Activated naive CD4-positive, alpha-beta T cell treated with anti-CD3 and anti-CD28 coated beads for 36 hours (primary cell): ENCODE data around the gene ASXL3. TPM values are rescaled to one million over a fixed set of nuclear protein-coding genes. Genes with fewer than 3 reads are reported as not detected.
A peak's percentile ranks its signal among the peaks of the same experiment; 100 is the strongest.

Source experiments
- CTCF ChIA-PET: fragments of 350-600 bp; sonication (Branson Sonifier 250); formaldehyde crosslinking; loops from one replicate; lab custom pipeline; 2021; ENCODE audit warnings: antibody characterized with exemption; lab: Charles Lee
- DNase-seq: peaks from one replicate; pipeline ENCODE4 v3.0.0-alpha.2; 2020
- H3K27ac Mint-ChIP-seq: one replicate; pipeline ENCODE4 v1.8.0; 2021; ENCODE audit warnings: mild to moderate bottlenecking, mixed read lengths
- H3K27me3 Mint-ChIP-seq: one replicate; pipeline ENCODE4 v1.8.0; 2021; ENCODE audit warnings: low read depth, mixed read lengths
- H3K36me3 Mint-ChIP-seq: one replicate; pipeline ENCODE4 v1.8.0; 2021; ENCODE audit warnings: low read depth, mixed read lengths
- H3K4me1 Mint-ChIP-seq: one replicate; pipeline ENCODE4 v1.8.0; 2021; ENCODE audit warnings: low read depth, mixed read lengths
- H3K4me3 Mint-ChIP-seq: one replicate; pipeline ENCODE4 v1.8.0; 2021; ENCODE audit warnings: mild to moderate bottlenecking, moderate library complexity, mixed read lengths
- H3K9me3 Mint-ChIP-seq: one replicate; pipeline ENCODE4 v1.8.0; 2021; ENCODE audit warnings: mixed read lengths
- intact Hi-C: fragments of 100-400 bp; cut with micrococcal nuclease; formaldehyde crosslinking; loops from one replicate; pipeline ENCODE4 v1.15.1; 2023
- total RNA-seq, 2 experiments: library from RNA; stranded (reverse); gene quantifications; one replicate each; pipeline ENCODE4 v1.2.3, GENCODE V29; 2021

The ASXL3 gene
- total RNA-seq, 2 experiments from 2014 or later = not detected

GRCh38 chr18:33571998-33572787 lies 5.8 kb upstream of the ASXL3 start:
- no peak for DNase-seq
- CTCF ChIA-PET = no interaction called here
- intact Hi-C loops = no loop called here
- no peaks in the 10 kb centered on the region for H3K4me1 Mint-ChIP-seq
- H3K36me3 Mint-ChIP-seq = no peaks in the 10 kb centered on the region
- peaks cover 10% of the 10 kb centered on the region for H3K27me3 Mint-ChIP-seq
- no peak overlapping the region for H3K27ac Mint-ChIP-seq
- H3K4me3 Mint-ChIP-seq = no peak overlapping the region
- peaks cover 2% of the 10 kb centered on the region for H3K9me3 Mint-ChIP-seq

GRCh38 chr18:33573193-33573592 lies 4.8 kb upstream of the ASXL3 start:
- Mint-ChIP-seq H3K4me1 (peaks cover 4% of the 10 kb centered on the region), H3K4me3 (no peak overlapping the region), H3K9me3 (peaks cover 1% of the 10 kb centered on the region), H3K27me3 (peaks cover 15% of the 10 kb centered on the region), H3K27ac (no peak overlapping the region), H3K36me3 (no peaks in the 10 kb centered on the region)
- DNase-seq = no peak
- CTCF ChIA-PET = interaction anchor here (0.8 kb wide), 1 partner anchor 130 kb away, joined by 3 read pairs; no protein-coding TSS in a partner anchor
- intact Hi-C loops = no loop called here

GRCh38 chr18:33575451-33575850 lies 2.6 kb upstream of the ASXL3 start:
- Mint-ChIP-seq H3K36me3 (no peaks in the 10 kb centered on the region), H3K27me3 (peaks cover 15% of the 10 kb centered on the region), H3K4me3 (no peak overlapping the region), H3K9me3 (peaks cover 1% of the 10 kb centered on the region), H3K4me1 (peaks cover 4% of the 10 kb centered on the region), H3K27ac (no peak overlapping the region)
- DNase-seq = no peak
- intact Hi-C loops = no loop called here
- CTCF ChIA-PET = no interaction called here

- H3K27ac Mint-ChIP-seq = no peak overlapping the region
- no peaks in the 10 kb centered on the region for H3K36me3 Mint-ChIP-seq
- peaks cover 18% of the 10 kb centered on the region for H3K27me3 Mint-ChIP-seq
- intact Hi-C loops = no loop called here
- no peak for DNase-seq
- no peak overlapping the region for H3K4me3 Mint-ChIP-seq
- CTCF ChIA-PET = no interaction called here
- H3K4me1 Mint-ChIP-seq = peaks cover 4% of the 10 kb centered on the region
- H3K9me3 Mint-ChIP-seq = peaks cover 1% of the 10 kb centered on the region
Measured at GRCh38 chr18:33576999-33577646, 896 bp upstream of the ASXL3 start.

- Mint-ChIP-seq H3K4me1 (peaks cover 4% of the 10 kb centered on the region), H3K27me3 (peaks cover 18% of the 10 kb centered on the region), H3K27ac (no peak overlapping the region), H3K36me3 (no peaks in the 10 kb centered on the region), H3K9me3 (no peaks in the 10 kb centered on the region), H3K4me3 (peak overlapping the region; percentile 39)
- CTCF ChIA-PET = no interaction called here
- intact Hi-C loops = no loop called here
- DNase-seq = no peak
Measured at GRCh38 chr18:33578518-33579348, 714 bp downstream of the ASXL3 start.

GRCh38 chr18:33579349-33580215 lies 1.6 kb downstream of the ASXL3 start:
- intact Hi-C loops = no loop called here
- no peak for DNase-seq
- Mint-ChIP-seq H3K36me3 (no peaks in the 10 kb centered on the region), H3K27ac (no peak overlapping the region), H3K4me3 (no peak overlapping the region), H3K4me1 (peaks cover 4% of the 10 kb centered on the region), H3K9me3 (peaks cover 2% of the 10 kb centered on the region), H3K27me3 (peaks cover 18% of the 10 kb centered on the region)
- CTCF ChIA-PET = no interaction called here

- H3K9me3 Mint-ChIP-seq = peaks cover 2% of the 10 kb centered on the region
- CTCF ChIA-PET = no interaction called here
- intact Hi-C loops = no loop called here
Measured at GRCh38 chr18:33580546-33580945, 2.5 kb downstream of the ASXL3 start.

GRCh38 chr18:33581856-33582255 lies 3.8 kb downstream of the ASXL3 start:
- Mint-ChIP-seq H3K36me3 (no peaks in the 10 kb centered on the region), H3K4me1 (peaks cover 4% of the 10 kb centered on the region), H3K4me3 (no peak overlapping the region), H3K27me3 (peaks cover 8% of the 10 kb centered on the region), H3K9me3 (peaks cover 3% of the 10 kb centered on the region), H3K27ac (no peak overlapping the region)
- no peak for DNase-seq
- intact Hi-C loops = no loop called here
- CTCF ChIA-PET = no interaction called here

More at GRCh38 chr18:33580546-33580945, 2.5 kb downstream of the ASXL3 start:
- Mint-ChIP-seq H3K27me3 (peaks cover 11% of the 10 kb centered on the region), H3K4me1 (peaks cover 4% of the 10 kb centered on the region), H3K27ac (no peak overlapping the region), H3K36me3 (no peaks in the 10 kb centered on the region), H3K4me3 (no peak overlapping the region)
- no peak for DNase-seq

- intact Hi-C loops = no loop called here
- H3K27me3 Mint-ChIP-seq = peaks cover 3% of the 10 kb centered on the region
- peaks cover 7% of the 10 kb centered on the region for H3K9me3 Mint-ChIP-seq
- no peaks in the 10 kb centered on the region for H3K4me1 Mint-ChIP-seq
- no peaks in the 10 kb centered on the region for H3K36me3 Mint-ChIP-seq
- DNase-seq = no peak
- no peak overlapping the region for H3K4me3 Mint-ChIP-seq
- no peak overlapping the region for H3K27ac Mint-ChIP-seq
- CTCF ChIA-PET = no interaction called here
Measured at GRCh38 chr18:33583901-33584300, 5.9 kb downstream of the ASXL3 start.

GRCh38 chr18:33584548-33585430 lies 6.8 kb downstream of the ASXL3 start:
- intact Hi-C loops = no loop called here
- Mint-ChIP-seq H3K4me3 (no peak overlapping the region), H3K27ac (no peak overlapping the region), H3K4me1 (no peaks in the 10 kb centered on the region), H3K9me3 (peaks cover 7% of the 10 kb centered on the region), H3K36me3 (no peaks in the 10 kb centered on the region), H3K27me3 (peaks cover 3% of the 10 kb centered on the region)
- no peak for DNase-seq
- CTCF ChIA-PET = no interaction called here

GRCh38 chr18:33585431-33585775 lies 7.4 kb downstream of the ASXL3 start:
- CTCF ChIA-PET = no interaction called here
- Mint-ChIP-seq H3K27me3 (peaks cover 3% of the 10 kb centered on the region), H3K27ac (no peak overlapping the region), H3K9me3 (peaks cover 7% of the 10 kb centered on the region), H3K4me3 (no peak overlapping the region), H3K36me3 (no peaks in the 10 kb centered on the region), H3K4me1 (no peaks in the 10 kb centered on the region)
- intact Hi-C loops = no loop called here
- DNase-seq = no peak
